COLO668 (cell line): ENCODE measurements around the gene CDK4.
A peak's percentile ranks its signal among the peaks of the same experiment; 100 is the strongest.

Source experiments
- DNase-seq: peaks from one replicate; lab custom pipeline; 2025; ENCODE audit not compliant: unreplicated experiment; lab: John Stamatoyannopoulos, UW

The CDK4 gene

DNA sequence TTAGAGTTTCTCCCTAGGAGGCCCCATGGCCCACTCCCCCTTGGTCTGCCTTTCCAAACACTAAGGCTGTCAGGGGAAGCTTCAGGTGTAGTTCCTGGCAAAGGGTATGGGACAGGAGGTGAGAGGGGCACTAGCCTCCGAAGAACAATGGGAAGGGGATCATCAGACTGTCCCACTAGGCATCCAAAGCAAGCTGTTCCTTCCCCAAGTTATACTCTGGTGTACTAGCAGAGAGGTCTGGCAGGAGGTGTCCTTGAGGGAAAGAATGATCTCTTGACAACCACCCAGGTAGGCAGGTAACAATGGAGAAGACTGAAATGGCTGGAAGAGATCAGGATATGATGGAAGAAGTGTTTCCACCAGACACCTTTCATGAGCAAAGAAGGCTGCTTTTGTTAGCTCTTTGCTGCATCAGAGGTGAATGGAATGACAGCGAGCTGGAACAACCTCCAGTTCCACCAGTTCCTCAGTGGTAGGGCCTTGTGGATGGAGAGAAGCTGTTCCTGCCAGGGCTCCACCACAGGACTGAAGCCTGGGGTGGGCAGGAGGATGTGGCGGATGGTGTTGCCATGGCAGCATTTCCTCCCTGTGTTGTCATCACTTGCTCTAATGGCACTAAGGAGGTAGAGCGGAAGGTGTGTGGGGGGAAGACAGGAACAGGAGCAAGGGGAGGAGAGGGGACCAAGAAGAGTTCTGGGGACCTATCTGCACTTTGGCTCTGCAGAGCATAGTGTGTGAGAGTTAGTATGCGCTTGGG lies 11.3 kb downstream of the CDK4 start:
- DNase-seq, result peak; percentile 9

DNA sequence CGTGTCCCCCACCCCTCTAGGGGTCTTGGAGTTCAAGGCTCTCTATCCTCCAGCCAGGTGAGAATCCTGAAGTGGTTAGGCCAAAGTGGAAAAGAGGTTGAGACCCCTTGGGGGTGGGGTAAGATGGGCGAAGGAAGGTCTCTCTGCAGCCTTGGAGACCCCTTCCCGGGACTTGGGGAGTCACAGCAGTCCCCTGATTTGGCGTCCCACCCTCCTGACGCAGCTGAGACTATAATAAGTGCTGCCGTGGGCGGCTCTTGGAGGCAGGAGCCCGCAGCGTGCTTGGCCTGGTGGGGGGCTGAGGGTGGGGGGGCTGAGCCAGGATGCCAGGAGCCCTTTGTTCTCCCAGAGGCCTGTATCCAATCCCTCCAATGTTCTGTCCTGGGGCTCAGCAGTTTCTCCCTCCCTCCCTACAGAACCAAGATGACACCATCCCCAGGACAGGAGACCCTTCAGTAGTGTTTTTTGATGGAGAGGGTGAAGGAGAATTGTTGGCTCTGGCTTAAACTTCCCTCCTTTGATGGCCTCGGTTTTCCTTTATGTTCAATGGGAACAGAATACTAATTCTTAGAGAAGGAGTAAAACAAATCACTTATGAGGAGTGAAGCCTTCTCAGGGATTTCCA lies 12.1 kb downstream of the CDK4 start:
- DNase-seq, result no peak

DNA sequence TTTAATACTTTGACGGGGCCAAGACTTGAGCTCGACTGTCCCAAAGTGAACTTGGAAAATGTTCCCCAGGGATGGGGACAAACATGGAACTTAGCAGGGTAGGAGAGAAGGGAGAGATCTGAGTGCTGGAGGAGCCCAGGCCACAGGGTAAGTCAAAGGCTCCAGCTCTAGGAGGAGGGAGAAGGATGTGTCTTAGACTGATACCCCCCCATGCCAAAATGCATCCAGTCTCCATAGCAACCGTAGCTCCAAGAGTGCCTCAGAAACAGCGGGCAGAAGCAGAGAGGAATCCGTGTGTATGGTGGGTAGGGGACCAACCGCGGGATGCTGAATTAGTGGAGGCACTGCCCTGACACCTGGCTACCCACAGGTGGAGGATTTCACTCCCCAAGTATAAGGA lies 12.7 kb downstream of the CDK4 start:
- DNase-seq, result no peak

DNA sequence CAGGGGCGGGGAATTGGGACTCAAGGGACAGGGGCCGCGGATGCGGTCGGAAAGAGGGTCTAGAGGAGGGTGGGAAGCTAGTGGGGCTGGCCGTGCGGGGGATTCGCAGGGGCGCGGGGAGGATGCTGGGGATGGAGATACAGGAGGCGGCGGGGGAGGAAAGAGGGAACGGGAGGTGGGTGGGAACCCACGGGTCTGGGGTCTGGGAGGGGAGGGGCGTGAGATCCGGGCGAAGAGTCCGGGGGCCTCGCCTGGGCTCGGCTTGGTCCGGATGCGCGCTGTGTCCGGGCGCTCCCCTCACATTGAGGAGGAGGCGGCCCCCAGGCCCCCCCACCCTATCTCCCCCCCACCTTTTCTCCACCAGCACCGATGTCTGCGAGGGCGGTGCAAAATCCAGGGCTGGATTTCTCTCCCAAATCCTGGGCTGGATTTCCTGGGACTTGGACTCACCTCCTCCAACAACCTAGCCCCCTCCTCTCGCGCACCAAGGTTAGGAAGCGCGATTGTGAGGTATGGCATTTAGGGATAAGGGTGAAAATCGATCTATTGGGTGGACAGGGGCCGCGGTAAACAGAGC lies 13.4 kb downstream of the CDK4 start, which contains the start of gene AGAP2:
Gene AGAP2, minus strand, starts transcription at position 82 of the 577 bp plus-strand sequence. CDS start 496 bp downstream, outside the sequence.
- no peak for DNase-seq

DNA sequence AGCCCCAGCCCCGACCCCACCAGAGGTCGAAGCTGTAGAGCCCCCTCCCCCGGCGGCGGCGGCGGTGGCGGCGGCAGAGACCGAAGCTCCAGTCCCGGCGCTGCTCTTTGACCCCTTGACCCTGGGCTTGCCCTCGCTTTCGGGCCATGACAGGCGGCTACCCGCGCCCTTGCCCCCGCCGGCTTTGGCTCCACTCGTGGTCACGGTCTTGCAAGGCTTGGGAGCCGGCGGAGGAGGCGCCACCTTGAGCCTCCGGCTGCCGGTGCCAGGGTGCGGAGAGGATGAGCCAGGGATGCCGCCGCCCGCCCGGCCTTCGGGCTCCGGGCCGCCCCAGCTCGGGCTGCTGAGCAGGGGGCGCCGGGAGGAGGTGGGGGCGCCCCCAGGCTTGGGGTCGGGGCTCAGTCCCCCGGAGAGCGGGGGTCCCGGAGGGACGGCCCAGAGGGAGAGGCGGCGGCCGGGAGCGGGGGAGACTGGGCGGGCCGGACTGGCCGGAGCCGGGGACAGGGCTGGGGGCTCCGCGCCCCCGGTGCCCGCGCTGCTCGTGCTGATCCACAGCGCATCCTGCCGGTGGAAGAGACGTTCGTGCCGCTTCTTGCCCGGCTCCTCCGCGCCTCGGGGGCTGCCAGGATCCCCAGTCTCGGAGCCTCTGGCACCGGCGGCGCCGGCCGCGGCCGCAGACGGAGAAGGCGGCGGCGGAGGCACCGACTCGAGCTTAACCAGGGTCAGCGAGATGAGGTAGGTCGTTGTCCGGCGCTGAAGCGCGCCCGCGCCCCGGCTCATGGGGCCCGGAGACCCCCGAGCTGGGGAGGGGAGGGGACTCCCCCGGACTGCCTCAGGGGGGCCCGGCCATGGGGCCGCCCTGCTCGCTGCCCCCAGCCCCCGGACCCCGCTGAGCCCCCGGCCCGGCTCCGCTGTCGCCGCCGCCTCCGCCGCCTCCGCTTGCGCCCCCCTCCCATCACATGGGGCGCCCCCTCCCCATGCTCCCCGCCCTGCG lies 14.3 kb downstream of the CDK4 start:
- peak; percentile 23 for DNase-seq

DNA sequence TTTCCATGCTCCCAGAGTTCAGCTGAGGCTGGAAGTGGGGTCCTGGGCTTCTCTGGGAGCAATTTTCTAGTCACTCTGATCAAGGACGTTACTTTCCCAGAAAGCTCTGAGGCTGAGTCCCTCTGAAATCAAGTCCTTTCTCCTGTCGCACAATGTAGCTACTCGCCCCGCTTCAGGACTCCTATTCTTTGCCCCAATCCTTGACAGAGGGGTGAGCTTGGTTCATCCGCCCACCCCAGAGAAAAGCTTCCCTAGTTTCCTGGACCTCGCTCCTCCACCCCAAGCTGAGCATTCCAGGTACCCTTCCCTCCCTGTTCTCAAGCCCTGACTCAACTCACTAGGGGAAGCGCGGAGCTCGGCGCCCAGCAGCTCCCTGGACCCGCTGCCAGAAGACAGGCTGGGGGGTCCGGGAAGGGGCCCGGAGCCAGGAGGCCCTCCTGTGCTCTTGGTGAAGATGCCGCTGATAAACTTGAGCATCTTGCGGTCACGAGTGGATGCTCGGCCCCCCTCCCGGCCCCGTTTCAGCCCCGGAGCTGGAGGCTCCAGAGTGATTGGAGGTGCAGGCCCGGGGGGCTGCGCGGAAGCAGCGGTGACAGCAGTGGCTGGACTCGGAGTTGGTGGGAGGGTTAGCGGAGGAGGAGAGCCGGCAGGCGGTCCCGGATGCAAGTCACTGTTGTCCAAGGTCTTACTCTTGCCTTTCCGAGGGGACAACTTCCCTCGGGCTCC lies 15.2 kb downstream of the CDK4 start:
- no peak for DNase-seq

DNA sequence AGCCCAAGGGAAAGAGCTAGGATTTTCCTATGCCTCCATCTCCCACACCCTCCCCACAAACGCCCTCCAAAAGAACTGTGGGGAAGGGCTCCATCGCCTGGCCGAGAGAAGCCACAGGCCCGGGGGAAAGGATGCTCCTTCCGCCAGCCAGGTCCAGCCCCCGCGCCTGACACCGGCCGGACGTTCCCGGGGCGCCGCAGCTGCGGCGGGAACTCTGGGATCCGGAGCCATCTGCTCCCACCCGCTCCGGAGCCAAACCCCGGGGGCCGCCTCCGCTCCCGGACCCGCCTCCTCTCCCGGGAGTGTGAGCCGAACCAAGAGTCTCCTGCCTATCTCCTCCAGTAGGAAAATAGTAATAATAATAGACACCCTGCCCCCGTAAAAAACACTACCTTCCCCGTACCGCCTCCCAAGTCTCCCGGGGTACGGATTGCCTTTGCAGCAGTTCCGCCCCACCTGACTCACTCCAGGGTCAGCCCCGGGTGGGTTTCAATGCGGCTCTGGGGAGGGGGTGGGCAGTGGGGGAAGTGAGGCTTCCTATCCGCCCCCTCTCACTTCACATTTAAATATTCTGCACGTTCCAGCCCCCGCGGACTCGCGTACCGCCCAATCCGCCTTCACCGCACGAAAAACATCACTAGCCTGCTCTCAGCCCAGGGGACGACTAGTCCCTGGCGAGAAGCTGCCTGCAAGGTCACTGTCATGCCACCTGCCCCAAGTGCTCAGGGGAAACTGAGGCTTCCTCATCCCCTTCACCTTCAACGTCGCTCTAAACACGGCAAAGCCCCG lies 16.0 kb downstream of the CDK4 start:
- DNase-seq, result peak; percentile 60

DNA sequence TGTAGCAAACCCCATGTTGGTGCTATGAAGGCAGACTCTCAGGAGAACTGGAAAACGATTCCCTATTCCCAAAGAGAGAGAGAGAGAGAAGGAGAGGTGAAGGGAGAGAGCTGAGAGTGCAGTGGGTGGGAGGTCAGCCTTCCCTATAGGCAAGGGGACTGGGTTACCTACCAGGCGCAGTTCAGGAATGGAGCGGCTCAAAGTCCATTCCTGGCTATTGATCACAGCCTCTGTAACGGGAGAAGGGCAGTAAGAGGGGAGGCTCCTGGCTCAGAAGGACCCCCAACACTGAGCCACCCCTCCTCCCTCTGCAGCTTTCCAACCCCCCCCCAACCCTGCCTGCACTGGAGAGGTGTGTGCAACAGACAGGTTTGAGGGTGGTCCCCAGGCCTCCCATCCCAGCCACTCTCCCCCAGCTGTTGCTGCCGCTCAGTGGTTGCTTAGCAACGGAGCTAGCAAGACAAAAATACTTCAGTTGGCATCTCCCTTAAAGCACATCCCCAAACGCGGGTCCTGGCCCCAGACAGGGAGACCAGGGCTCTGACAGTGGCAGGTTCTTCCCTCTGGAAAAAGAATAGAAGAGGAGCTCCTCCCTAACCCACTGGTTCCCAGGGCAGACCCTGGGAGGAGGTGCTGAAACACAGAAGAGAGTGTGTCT lies 16.8 kb downstream of the CDK4 start:
- DNase-seq, result peak; percentile 35

DNA sequence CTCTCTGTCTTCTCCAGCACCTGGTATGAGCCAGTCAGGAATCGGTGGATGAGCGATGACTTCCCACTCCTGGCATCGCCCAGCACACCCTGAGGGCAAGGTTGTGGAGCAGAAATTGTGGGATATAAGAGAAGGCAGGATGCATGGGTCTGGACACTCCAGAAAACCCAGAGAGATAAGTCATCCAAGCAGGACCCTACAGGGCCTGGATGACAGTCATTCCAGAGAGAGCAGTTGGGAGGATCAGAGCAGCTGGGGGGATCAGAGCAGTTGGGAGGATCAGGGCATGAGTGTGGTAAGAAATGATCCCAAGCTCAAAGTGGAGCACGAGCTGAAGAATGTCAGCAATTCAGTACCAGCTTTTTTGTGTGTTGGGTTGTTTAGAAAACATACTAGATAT lies 17.5 kb downstream of the CDK4 start:
- DNase-seq, result no peak

DNA sequence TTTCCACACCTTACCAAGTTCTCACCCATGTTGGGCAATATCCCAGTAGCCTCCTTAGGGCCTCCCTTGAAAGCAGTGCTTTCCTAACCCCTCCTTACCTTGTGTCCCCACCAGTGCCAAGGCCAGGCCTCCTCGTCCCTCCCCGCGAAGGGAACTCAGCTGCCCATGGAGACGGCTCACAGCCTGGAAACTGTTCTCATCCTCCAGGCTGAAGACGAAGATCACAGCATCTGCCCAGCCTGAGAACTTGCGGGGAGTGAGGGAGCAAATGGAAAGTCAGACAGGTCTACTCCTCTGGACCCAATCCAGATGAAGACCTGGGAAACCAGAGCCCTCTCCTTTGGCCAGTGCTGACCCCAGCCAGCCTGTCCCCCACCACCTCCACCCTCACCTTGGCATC lies 18.2 kb downstream of the CDK4 start:
- no peak for DNase-seq

DNA sequence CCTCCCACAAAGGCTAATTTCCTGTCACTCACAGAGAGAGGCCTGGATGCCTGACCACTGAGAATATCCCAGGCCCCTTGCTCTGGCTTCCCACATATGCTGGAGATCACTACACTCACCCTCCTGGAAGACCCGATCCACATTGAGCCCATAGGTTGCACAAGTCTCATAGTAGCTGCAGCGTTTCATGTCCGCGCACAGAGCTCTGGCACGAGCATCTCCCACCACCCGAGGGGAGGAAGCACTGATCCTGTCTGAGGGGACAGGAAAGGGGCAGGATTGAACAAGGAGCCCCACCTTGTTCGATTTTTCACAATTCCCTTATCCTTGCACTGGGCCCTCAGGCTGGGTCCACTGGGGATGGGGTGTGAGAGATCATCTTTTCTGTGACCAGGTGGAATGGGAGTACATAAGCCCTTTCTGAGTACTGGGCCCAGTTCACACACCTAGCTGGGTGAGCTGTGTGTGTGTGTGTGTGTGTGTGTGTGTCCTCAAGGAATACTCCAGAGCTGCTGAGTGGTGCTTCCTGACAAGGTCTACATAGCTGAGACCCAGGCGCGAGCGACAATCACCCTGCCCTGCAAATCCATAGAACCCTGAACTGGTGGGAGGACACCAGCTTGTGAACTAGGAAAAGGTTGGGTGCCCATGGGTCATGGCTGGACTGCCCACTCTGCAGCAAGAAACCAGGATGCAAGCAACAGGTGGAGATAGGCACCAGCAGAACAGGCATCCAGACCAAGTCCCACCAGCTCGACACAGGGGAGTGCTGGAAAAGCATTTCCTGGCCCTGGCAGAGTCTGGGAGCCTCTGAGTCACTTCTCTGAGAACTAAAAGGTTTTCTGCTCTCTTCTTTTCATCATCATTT lies 19.1 kb downstream of the CDK4 start:
- no peak for DNase-seq

DNA sequence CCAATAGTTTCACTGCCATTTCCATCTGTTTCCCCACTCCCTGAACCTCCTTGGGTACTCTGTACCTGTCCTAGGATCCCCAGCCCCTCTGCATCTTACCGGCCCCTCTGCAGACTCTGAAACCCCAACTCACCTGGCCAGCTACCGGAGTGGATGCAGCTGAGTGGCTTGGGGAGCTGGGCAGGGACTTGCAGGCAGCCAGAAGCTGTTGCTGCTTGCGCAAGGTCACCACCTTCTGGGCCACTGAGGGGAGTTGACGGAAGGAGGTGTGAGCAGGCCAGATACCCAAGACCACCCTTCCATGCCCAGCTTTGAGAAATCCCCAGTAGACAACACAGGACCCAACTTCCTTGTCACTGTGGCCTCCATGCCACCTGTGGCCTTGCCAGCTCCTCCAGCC lies 19.8 kb downstream of the CDK4 start:
- DNase-seq, result no peak

DNA sequence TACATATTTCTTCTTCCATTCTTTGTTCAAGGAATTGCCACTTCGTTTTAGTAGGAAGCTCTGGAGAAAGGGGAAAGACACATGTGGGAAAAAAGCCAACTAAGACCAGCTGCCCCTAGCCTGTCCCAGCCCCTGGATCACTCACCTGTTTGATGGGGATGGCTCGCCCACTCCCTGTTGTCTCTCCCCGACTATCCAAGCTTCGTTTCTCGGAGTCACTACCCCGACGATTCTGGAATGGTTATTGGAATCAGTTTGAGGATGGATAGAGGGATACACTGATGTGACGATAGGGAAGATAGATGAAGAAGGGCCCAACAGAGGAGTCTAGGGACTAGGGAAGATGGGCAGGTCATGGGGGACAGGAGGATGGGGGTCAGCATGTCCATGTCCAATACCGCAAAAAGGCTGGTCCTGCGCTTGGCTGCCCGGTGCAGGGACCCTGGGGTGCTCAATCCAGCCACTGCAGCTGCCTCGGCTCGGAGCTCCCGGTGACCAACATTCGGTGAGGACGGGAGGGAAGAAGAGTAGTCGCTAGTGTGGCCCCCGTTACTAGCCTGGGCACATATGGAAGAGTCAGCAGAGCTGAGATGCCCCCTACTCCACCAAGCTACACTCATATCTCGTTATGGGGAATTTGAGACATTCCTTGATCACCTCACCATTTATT lies 20.6 kb downstream of the CDK4 start:
- DNase-seq, result no peak

DNA sequence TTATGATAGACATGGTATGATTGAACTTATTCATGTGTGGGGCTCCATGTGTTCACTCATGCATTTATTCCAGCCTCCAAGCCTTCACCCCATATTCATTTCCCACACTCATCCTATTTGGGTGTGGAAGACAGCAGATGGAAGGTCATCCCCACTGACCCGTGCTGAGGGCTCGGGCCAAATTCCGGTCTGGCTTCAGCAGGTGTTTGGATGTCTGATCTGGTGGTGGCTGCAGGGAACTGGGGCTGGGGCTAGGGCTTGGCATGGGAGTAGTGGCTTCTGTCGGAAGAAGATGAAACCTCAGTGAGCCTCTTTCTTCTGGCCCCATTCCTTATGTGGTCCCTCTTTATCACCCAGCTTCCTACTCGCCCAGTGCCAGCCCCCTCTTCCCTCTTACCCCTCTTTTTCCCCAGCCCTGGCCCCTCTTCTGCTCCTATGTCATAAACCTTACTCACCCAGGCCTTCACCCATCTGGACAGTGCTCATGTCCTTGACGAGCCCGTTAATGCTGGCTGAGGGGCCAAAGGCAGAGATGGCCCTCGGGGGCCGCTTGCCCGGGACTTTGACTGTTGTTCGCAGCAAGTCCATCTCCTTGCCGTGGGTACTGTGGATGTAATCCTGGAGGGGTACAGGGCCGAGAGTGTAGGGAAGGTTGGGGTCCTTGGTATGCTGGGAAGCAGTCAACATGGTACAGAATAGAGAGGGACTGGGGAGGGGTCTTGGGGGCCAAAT lies 21.6 kb downstream of the CDK4 start:
- DNase-seq, result no peak

DNA sequence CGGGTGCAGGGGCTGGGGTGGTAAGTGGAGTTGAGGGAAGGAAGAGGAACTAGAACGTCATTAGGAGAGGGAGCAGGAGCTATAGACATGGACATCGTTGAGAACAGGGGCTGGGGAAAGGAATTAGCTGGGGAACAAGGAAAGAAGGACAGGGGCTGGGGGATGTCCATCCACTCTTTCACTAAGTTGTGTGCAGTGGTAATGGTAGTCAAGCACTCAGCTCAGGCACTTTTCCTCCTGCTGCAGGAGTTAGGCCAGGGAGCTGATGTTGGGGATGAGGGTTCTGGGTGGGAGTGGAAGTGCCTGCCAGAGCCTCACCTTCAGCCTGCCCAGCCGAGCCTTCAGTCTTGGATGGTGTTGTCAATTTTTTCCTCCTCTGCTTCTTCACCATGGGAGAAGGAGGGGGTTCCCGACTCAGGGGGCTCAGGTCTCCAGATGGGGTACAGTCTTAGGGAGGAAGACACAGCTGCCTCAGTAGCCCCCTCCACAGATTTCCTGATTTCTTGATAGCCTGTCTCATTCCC lies 22.7 kb downstream of the CDK4 start:
- no peak for DNase-seq

DNA sequence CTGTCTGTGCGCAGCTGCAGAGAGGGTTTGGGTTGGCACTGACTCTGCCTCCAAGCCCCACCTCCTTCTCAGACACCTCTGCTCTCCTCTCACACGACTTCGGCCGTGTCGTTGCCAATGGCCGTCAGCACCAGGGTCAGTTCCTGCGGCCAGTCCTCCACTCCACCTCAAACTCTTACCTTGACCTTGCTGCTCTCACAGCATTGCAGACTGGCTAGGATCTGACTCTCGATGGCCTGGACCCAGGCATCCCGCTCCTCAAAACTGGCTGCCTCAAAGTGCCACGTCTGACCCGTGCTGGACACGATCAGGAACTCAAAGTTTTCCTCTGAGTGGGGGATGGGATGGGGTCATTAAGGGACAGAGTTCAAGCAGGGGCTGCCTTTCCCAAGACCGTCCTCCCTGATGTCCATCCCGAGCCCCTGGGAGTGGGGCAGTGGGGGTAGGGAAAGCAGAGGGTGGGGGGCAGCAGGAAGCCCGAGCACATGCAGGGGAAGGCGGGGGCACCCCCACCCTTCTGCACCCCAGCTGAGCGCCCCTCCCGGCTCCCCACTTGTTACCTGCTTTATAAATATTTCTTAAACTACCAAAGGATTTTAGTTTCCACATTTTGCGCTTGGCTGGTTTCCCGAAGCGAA lies 24.2 kb downstream of the CDK4 start:
- no peak for DNase-seq
